Measurements from ENCODE around the gene CYTH1. TPM values are rescaled to one million over a fixed set of nuclear protein-coding genes. Genes with fewer than 3 reads are reported as not detected.

CYTH1 gene
- total RNA-seq, 1 experiment from 2014 or later, result 9.6 TPM

GRCh38 chr17:78771758-78772382 is 10.2 kb downstream of the CYTH1 start:
- Histone ChIP-seq H3K36me3 (ENCODE audit: insufficient read depth, low read length) (no peaks in the 10 kb centered on the region), H3K4me3 (ENCODE audit: low read length) (no peak overlapping the region), H3K27ac (ENCODE audit: low read length) (no peak overlapping the region), H4K20me1 (ENCODE audit: insufficient read depth, low read depth, low read length) (peaks cover 16% of the 10 kb centered on the region; the same call in 1 of the 2 replicates), H3K4me2 (ENCODE audit: low read depth, low read length, poor library complexity, severe bottlenecking) (no peak overlapping the region), H3K9ac (ENCODE audit: low read length) (no peak overlapping the region), H3K9me3 (ENCODE audit: low read length) (no peaks in the 10 kb centered on the region), H3K79me2 (ENCODE audit: low read length) (no peaks in the 10 kb centered on the region), H3K9me2 (replicated peaks; ENCODE audit: insufficient read depth, low read length) (no peaks in the 10 kb centered on the region), H3K27me3 (ENCODE audit: low read length) (no peaks in the 10 kb centered on the region), H2AFZ (ENCODE audit: low read length) (no peak overlapping the region), H3K4me1 (ENCODE audit: low read length) (peaks cover 22% of the 10 kb centered on the region)
- DNase-seq, result no peak

DNA sequence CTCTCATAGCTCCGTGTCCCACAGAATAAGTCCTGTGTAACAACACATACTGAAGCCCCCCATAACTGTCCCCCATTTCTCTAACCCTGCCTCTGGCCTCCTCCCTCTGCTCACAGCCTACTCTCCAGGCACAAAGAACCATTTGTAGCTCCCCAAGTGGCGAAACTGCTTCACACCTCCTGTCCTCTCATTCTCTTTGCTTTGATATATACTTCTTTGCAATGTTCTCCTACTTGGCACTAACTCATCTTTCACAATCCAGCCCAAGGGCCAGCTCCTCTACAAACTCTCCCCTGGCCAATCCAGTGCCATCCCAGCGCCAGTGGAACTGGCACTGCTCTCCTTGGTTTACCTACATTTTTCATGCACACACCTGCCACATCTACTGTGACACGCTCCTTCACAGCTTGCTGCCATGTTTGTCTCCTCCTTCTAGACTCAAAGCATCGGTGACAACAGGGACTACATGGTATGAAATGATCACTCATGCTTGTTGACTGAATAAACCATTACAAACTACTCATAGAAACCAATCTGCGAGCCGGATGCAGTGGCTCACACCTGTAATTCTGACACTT is 12.8 kb downstream of the CYTH1 start:
- H3K4me3 ChIP-seq (ENCODE audit: low read length), result no peak overlapping the region

GRCh38 chr17:78767806-78768205 is 14.3 kb downstream of the CYTH1 start:
- Histone ChIP-seq H3K4me3 (ENCODE audit: low read length) (no peak overlapping the region), H3K4me1 (ENCODE audit: low read length) (no peaks in the 10 kb centered on the region), H3K27ac (ENCODE audit: low read length) (no peak overlapping the region), H3K9ac (ENCODE audit: low read length) (no peak overlapping the region), H3K36me3 (ENCODE audit: insufficient read depth, low read length) (no peaks in the 10 kb centered on the region), H3K9me3 (ENCODE audit: low read length) (no peaks in the 10 kb centered on the region), H2AFZ (ENCODE audit: low read length) (no peak overlapping the region), H4K20me1 (ENCODE audit: insufficient read depth, low read depth, low read length) (peaks cover 33% of the 10 kb centered on the region; the same call in 1 of the 2 replicates), H3K79me2 (ENCODE audit: low read length) (no peaks in the 10 kb centered on the region), H3K27me3 (ENCODE audit: low read length) (no peaks in the 10 kb centered on the region), H3K4me2 (ENCODE audit: low read depth, low read length, poor library complexity, severe bottlenecking) (no peak overlapping the region), H3K9me2 (replicated peaks; ENCODE audit: insufficient read depth, low read length) (no peaks in the 10 kb centered on the region)
- no peak for DNase-seq

More for the DNA sequence above, 12.8 kb downstream of the CYTH1 start:
- Histone ChIP-seq H3K4me1 (ENCODE audit: low read length) (peaks cover 3% of the 10 kb centered on the region), H3K9me2 (replicated peaks; ENCODE audit: insufficient read depth, low read length) (no peaks in the 10 kb centered on the region), H3K79me2 (ENCODE audit: low read length) (no peaks in the 10 kb centered on the region), H3K9ac (ENCODE audit: low read length) (no peak overlapping the region), H3K36me3 (ENCODE audit: insufficient read depth, low read length) (no peaks in the 10 kb centered on the region), H3K27me3 (ENCODE audit: low read length) (no peaks in the 10 kb centered on the region), H2AFZ (ENCODE audit: low read length) (no peak overlapping the region), H3K4me2 (ENCODE audit: low read depth, low read length, poor library complexity, severe bottlenecking) (no peak overlapping the region), H4K20me1 (ENCODE audit: insufficient read depth, low read depth, low read length) (peaks cover 31% of the 10 kb centered on the region; the same call in 1 of the 2 replicates), H3K27ac (ENCODE audit: low read length) (no peak overlapping the region), H3K9me3 (ENCODE audit: low read length) (no peaks in the 10 kb centered on the region)
- DNase-seq, result peak; percentile 56

DNA sequence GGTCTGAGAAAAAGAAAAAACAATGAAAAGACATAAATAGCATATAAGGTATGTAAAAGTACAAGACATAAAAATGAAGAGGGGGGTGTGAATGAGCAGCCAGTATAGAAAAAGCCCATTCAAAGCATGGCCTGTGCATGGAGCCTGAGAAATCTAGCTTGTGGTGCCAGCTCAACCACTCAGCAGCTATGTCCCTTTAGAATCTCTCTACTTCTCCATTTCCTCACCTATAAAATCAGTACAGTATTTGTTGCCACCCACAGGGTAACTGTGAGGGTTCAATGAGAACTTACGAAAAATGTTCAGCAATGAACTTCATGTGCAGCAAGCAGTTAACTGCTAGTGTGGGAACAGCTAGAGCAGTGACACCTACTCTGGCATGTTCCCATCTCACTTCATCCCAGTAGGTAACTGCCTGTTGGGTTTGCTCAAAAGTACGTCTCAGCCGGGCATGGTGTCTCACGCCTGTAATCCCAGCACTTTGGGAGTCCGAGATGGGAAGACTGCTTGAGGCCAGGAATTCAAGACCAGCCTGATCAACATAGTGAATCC is 15.3 kb downstream of the CYTH1 start:
- no peaks in the 10 kb centered on the region for H3K4me1 ChIP-seq (ENCODE audit: low read length)
- H3K4me2 ChIP-seq (ENCODE audit: low read depth, low read length, poor library complexity, severe bottlenecking), result no peak overlapping the region
- no peak overlapping the region for H2AFZ ChIP-seq (ENCODE audit: low read length)

GRCh38 chr17:78766225-78766624 is 15.8 kb downstream of the CYTH1 start:
- no peaks in the 10 kb centered on the region for H3K79me2 ChIP-seq (ENCODE audit: low read length)
- H3K27ac ChIP-seq (ENCODE audit: low read length), result no peak overlapping the region
- peaks cover 42% of the 10 kb centered on the region for H4K20me1 ChIP-seq (ENCODE audit: insufficient read depth, low read depth, low read length)
- no peaks in the 10 kb centered on the region for H3K27me3 ChIP-seq (ENCODE audit: low read length)
- no peak overlapping the region for H2AFZ ChIP-seq (ENCODE audit: low read length)
- DNase-seq, result no peak
- no peak overlapping the region for H3K4me2 ChIP-seq (ENCODE audit: low read depth, low read length, poor library complexity, severe bottlenecking)
- no peaks in the 10 kb centered on the region for H3K9me3 ChIP-seq (ENCODE audit: low read length)
- no peaks in the 10 kb centered on the region for H3K9me2 ChIP-seq (replicated peaks; ENCODE audit: insufficient read depth, low read length)
- no peak overlapping the region for H3K9ac ChIP-seq (ENCODE audit: low read length)
- no peaks in the 10 kb centered on the region for H3K4me1 ChIP-seq (ENCODE audit: low read length)
- H3K4me3 ChIP-seq (ENCODE audit: low read length), result no peak overlapping the region
- no peaks in the 10 kb centered on the region for H3K36me3 ChIP-seq (ENCODE audit: insufficient read depth, low read length)

More for the DNA sequence above, 15.3 kb downstream of the CYTH1 start:
- Histone ChIP-seq H3K79me2 (ENCODE audit: low read length) (no peaks in the 10 kb centered on the region), H3K36me3 (ENCODE audit: insufficient read depth, low read length) (no peaks in the 10 kb centered on the region), H3K9me3 (ENCODE audit: low read length) (no peaks in the 10 kb centered on the region), H4K20me1 (ENCODE audit: insufficient read depth, low read depth, low read length) (peaks cover 42% of the 10 kb centered on the region), H3K27ac (ENCODE audit: low read length) (no peak overlapping the region), H3K4me3 (ENCODE audit: low read length) (no peak overlapping the region), H3K9ac (ENCODE audit: low read length) (no peak overlapping the region), H3K9me2 (replicated peaks; ENCODE audit: insufficient read depth, low read length) (no peaks in the 10 kb centered on the region), H3K27me3 (ENCODE audit: low read length) (no peaks in the 10 kb centered on the region)
- DNase-seq, result no peak

DNA sequence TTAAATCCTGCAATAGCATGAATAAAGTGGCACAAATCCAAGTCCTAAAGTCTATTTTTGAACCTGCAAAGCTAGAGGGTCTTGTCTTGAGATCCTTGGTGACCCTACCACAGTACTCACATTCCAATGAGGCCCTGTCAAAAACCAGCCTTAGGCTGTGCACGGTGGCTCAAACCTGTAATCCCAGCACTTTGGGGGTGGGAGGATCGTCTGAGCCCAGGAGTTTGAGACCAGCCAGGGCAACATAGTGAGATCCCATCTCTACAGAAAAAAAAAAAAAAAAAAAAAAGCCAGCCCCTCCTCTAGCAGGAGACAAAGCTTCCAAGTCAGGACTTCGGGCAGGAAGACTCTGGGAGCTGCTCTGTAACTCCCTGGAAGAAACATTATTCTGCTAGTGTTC is 16.3 kb downstream of the CYTH1 start:
- H3K9me2 ChIP-seq (replicated peaks; ENCODE audit: insufficient read depth, low read length), result no peaks in the 10 kb centered on the region
- no peak overlapping the region for H3K4me2 ChIP-seq (ENCODE audit: low read depth, low read length, poor library complexity, severe bottlenecking)
- no peak overlapping the region for H3K4me3 ChIP-seq (ENCODE audit: low read length)
- H2AFZ ChIP-seq (ENCODE audit: low read length), result no peak overlapping the region
- peaks cover 42% of the 10 kb centered on the region for H4K20me1 ChIP-seq (ENCODE audit: insufficient read depth, low read depth, low read length)
- H3K27ac ChIP-seq (ENCODE audit: low read length), result no peak overlapping the region
- no peaks in the 10 kb centered on the region for H3K27me3 ChIP-seq (ENCODE audit: low read length)
- no peaks in the 10 kb centered on the region for H3K4me1 ChIP-seq (ENCODE audit: low read length)
- DNase-seq, result no peak
- H3K36me3 ChIP-seq (ENCODE audit: insufficient read depth, low read length), result no peaks in the 10 kb centered on the region
- H3K79me2 ChIP-seq (ENCODE audit: low read length), result no peaks in the 10 kb centered on the region
- H3K9ac ChIP-seq (ENCODE audit: low read length), result no peak overlapping the region
- no peaks in the 10 kb centered on the region for H3K9me3 ChIP-seq (ENCODE audit: low read length)

- DNase-seq, result no peak
- H3K27me3 ChIP-seq (ENCODE audit: low read length), result no peaks in the 10 kb centered on the region; the same call in 1 of the 2 replicates
- H3K36me3 ChIP-seq (ENCODE audit: insufficient read depth, low read length), result no peaks in the 10 kb centered on the region
- no peaks in the 10 kb centered on the region for H3K9me3 ChIP-seq (ENCODE audit: low read length)
- H3K4me1 ChIP-seq (ENCODE audit: low read length), result peaks cover 3% of the 10 kb centered on the region
- no peak overlapping the region for H2AFZ ChIP-seq (ENCODE audit: low read length)
- H3K9ac ChIP-seq (ENCODE audit: low read length), result no peak overlapping the region
- no peak overlapping the region for H3K4me2 ChIP-seq (ENCODE audit: low read depth, low read length, poor library complexity, severe bottlenecking)
- peaks cover 44% of the 10 kb centered on the region for H4K20me1 ChIP-seq (ENCODE audit: insufficient read depth, low read depth, low read length)
- H3K79me2 ChIP-seq (ENCODE audit: low read length), result no peaks in the 10 kb centered on the region
- H3K4me3 ChIP-seq (ENCODE audit: low read length), result no peak overlapping the region
- H3K9me2 ChIP-seq (replicated peaks; ENCODE audit: insufficient read depth, low read length), result no peaks in the 10 kb centered on the region
- no peak overlapping the region for H3K27ac ChIP-seq (ENCODE audit: low read length)
Observed at GRCh38 chr17:78764871-78765270, 17.2 kb downstream of the CYTH1 start.

DNA sequence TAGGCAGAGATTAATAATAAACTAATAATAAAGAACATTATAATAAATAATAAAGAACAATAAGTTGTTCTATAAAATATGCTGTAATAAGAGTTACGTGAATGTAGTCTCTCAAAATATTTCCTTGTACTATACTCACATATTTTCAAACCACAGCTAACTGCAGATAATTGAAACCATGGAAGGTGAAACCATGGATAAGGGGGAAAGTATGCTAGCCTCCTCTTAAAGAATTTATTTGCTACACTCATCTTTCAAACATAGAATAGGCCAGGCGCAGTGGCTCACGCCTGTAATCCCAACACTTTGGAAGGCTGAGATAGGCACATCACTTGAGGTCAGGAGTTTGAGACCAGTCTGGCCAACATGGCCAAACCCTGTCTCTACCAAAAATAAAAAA is 18.5 kb downstream of the CYTH1 start:
- Histone ChIP-seq H2AFZ (ENCODE audit: low read length) (no peak overlapping the region), H3K4me3 (ENCODE audit: low read length) (no peak overlapping the region), H3K27me3 (ENCODE audit: low read length) (no peaks in the 10 kb centered on the region; the same call in 1 of the 2 replicates), H3K4me1 (ENCODE audit: low read length) (peaks cover 14% of the 10 kb centered on the region), H3K36me3 (ENCODE audit: insufficient read depth, low read length) (no peaks in the 10 kb centered on the region), H3K9me3 (ENCODE audit: low read length) (no peaks in the 10 kb centered on the region), H3K9me2 (replicated peaks; ENCODE audit: insufficient read depth, low read length) (no peaks in the 10 kb centered on the region), H3K79me2 (ENCODE audit: low read length) (no peaks in the 10 kb centered on the region), H3K9ac (ENCODE audit: low read length) (no peak overlapping the region), H3K4me2 (ENCODE audit: low read depth, low read length, poor library complexity, severe bottlenecking) (no peak overlapping the region), H3K27ac (ENCODE audit: low read length) (no peak overlapping the region), H4K20me1 (ENCODE audit: insufficient read depth, low read depth, low read length) (peaks cover 52% of the 10 kb centered on the region)
- no peak for DNase-seq

All from Karpas-422 (cell line).